GM12878 (cell line): ENCODE measurements around the gene GTF2F2. TPM values are rescaled to one million over a fixed set of nuclear protein-coding genes. Genes with fewer than 3 reads are reported as not detected.

Experiments used
- ATAC-seq: fragments of 200-7000 bp; cut with Tn5 transposase; 3 replicates; pipeline ENCODE4 v1.9.1; 2020; ENCODE audit warnings: mild to moderate bottlenecking, moderate library complexity
- BruUV-seq: library from RNA; stranded (reverse); fragments of 400-500 nt; replicated peaks from 2 replicates; lab custom pipeline; 2021; lab: Mats Ljungman, UMichigan
- CTCF ChIA-PET: fragments of 300-600 bp; sonication (Branson Sonifier 250); formaldehyde crosslinking; extraction: SDS; loops from one replicate; lab custom pipeline; 2021; ENCODE audit warnings: inconsistent platforms; lab: Yijun Ruan, JAX
- POLR2A ChIA-PET: fragments of 350-600 bp; formaldehyde crosslinking; extraction: SDS; loops from one replicate; lab custom pipeline; 2021; ENCODE audit warnings: inconsistent platforms; lab: Charles Lee
- RAD21 ChIA-PET: fragments of 300-600 bp; sonication (Branson Sonifier 250); formaldehyde crosslinking; loops from one replicate; lab custom pipeline; 2023; ENCODE audit warnings: antibody characterized with exemption; ENCODE audit not compliant: unreplicated experiment; lab: Charles Lee
- SMC1A ChIA-PET: fragments of 300-600 bp; sonication (Branson Sonifier 250); formaldehyde crosslinking; loops from one replicate; lab custom pipeline; 2023; ENCODE audit not compliant: unreplicated experiment, uncharacterized antibody; lab: Charles Lee
- DNase-seq: peaks from one replicate; pipeline ENCODE4 v3.0.0-alpha.2; 2011; ENCODE audit warnings: low read depth, low spot score
- FAIRE-seq: peaks from 3 replicates; lab custom pipeline; 2011; peaks lifted over from hg19 to GRCh38; lab: Jason Lieb, UNC
- H2AFZ ChIP-seq: 2 replicates; pipeline ENCODE4 v1.6.0; 2011; ENCODE audit warnings: low read depth, low read length, control low read depth; ENCODE audit not compliant: control insufficient read depth
- H3K27ac ChIP-seq: 2 replicates; pipeline ENCODE4 v1.5.1; 2011; ENCODE audit warnings: control low read depth; ENCODE audit not compliant: control insufficient read depth, insufficient read depth
- H3K27me3 ChIP-seq, 2 experiments: replicated peaks in 1 of 2; 2 replicates each; pipeline versions ENCODE4 v1.6.0 to v1.6.1; 2011; ENCODE audit warnings: low read length in 1 of 2; ENCODE audit not compliant: control insufficient read depth in 2 of 2, insufficient read depth in 2 of 2
- H3K36me3 ChIP-seq, 2 experiments: 2 replicates each; pipeline ENCODE4 v1.5.1; 2011; ENCODE audit warnings: low read length in 1 of 2; ENCODE audit not compliant: control insufficient read depth in 2 of 2, insufficient read depth in 2 of 2
- H3K4me1 ChIP-seq: 2 replicates; pipeline ENCODE4 v1.6.1; 2011; ENCODE audit warnings: mild to moderate bottlenecking, low read length, moderate library complexity, mixed read lengths; ENCODE audit not compliant: control insufficient read depth, insufficient read depth
- H3K4me2 ChIP-seq: 2 replicates; pipeline ENCODE4 v1.6.0; 2011; ENCODE audit warnings: control low read depth; ENCODE audit not compliant: control insufficient read depth, insufficient read depth
- H3K4me3 ChIP-seq: fragments of 200-600 bp; sonication (generic); 2 replicates; pipeline ENCODE4 v1.5.1; 2016
- H3K79me2 ChIP-seq: 2 replicates; pipeline ENCODE4 v1.6.0; 2011; ENCODE audit warnings: low read length; ENCODE audit not compliant: control insufficient read depth, insufficient read depth
- H3K9ac ChIP-seq: 2 replicates; pipeline ENCODE4 v1.8.0; 2011; ENCODE audit warnings: low read length, control low read depth, mixed read lengths; ENCODE audit not compliant: control insufficient read depth, insufficient read depth
- H3K9me3 ChIP-seq: replicated peaks from 3 replicates; pipeline ENCODE4 v1.5.1; 2011; ENCODE audit warnings: mild to moderate bottlenecking, low read length; ENCODE audit not compliant: control insufficient read depth, insufficient read depth
- H4K20me1 ChIP-seq: 2 replicates; pipeline ENCODE4 v1.6.0; 2011; ENCODE audit not compliant: control insufficient read depth, insufficient read depth
- BACH1 ChIP-seq: fragments of 450-650 bp; IDR thresholded peaks from 2 replicates; pipeline ENCODE4 v1.6.1; 2017; ENCODE audit warnings: mild to moderate bottlenecking, borderline replicate concordance
- CEBPZ ChIP-seq: fragments of 150-350 bp; IDR thresholded peaks from 2 replicates; pipeline ENCODE4 v1.6.1; 2016; ENCODE audit warnings: low read depth, low read length
- CHD2 ChIP-seq: IDR thresholded peaks from 2 replicates; pipeline ENCODE4 v1.6.1; 2011; ENCODE audit warnings: low read depth, low read length, improper control_type of control experiment, borderline replicate concordance
- RAD51 ChIP-seq: fragments of 450-650 bp; IDR thresholded peaks from 2 replicates; pipeline ENCODE4 v1.6.1; 2016; ENCODE audit warnings: moderate library complexity, mild to moderate bottlenecking, inconsistent platforms
- TBL1XR1 ChIP-seq: IDR thresholded peaks from 2 replicates; pipeline ENCODE4 v1.6.1; 2012; ENCODE audit warnings: low read depth, low read length, improper control_type of control experiment
- YBX1 ChIP-seq: fragments of 450-650 bp; IDR thresholded peaks from 2 replicates; pipeline ENCODE4 v1.6.1; 2016; ENCODE audit warnings: antibody characterized with exemption
- WGBS: methylation state at CpG from one replicate; pipeline ENCODE4 v1.1.6; 2016; ENCODE audit warnings: low lambda C conversion rate; ENCODE audit not compliant: insufficient replicate concordance, insufficient coverage; ENCODE audit errors: missing lambda C conversion rate; 5-methylcytosine and 5-hydroxymethylcytosine counted together
- in situ Hi-C: fragments of 300-500 bp; cut with MboI; formaldehyde crosslinking; loops from 9 replicates; pipeline ENCODE4 v1.14.3; 2018; ENCODE audit warnings: mixed read lengths
- intact Hi-C: fragments of 100-400 bp; cut with micrococcal nuclease; formaldehyde crosslinking; loops from one replicate; pipeline ENCODE4 v1.14.2; 2022; ENCODE audit not compliant: unreplicated experiment
- polyA plus RNA-seq, 11 experiments: library from polyadenylated mRNA; depleted of rRNA in 4 of 11; unstranded in 6 of 11; stranded (reverse) in 5 of 11; fragments of >200 nt; fragmentation: Nextera tagmentation in 4 of 11; fragmentation: Illumina TruSeq in 1 of 11; extraction: Ambion mirVana in 4 of 11; extraction: Trizol in 1 of 11; gene quantifications; 1 replicate in 1 of 11; 2 replicates in 10 of 11; pipeline versions ENCODE4 v1.2.1 to v1.2.3, GENCODE V29; 2011 to 2016; ENCODE audit warnings: inconsistent platforms in 2 of 11, missing spikeins in 2 of 11, low read depth in 1 of 11
- total RNA-seq, 4 experiments: library from RNA; depleted of rRNA in 3 of 4; stranded (reverse); fragments of >200 nt in 3 of 4; fragmentation: Illumina TruSeq in 1 of 4; extraction: Trizol in 1 of 4; gene quantifications; 2 replicates each; pipeline versions ENCODE4 v1.2.1 to v1.2.3, GENCODE V29; 2013 to 2021

GTF2F2 gene
- total and polyA plus RNA-seq, 10 of the 15 experiments (the other 5 are each of a cell fraction or from before 2014, with no cell fraction given) = 14.5 to 30.8 (median 22.6) TPM

- Histone ChIP-seq H3K4me2 (no peak overlapping the region), H4K20me1 (no peaks in the 10 kb centered on the region), H3K4me3 (no peak overlapping the region), H2AFZ (no peak overlapping the region), H3K9me3 (no peaks in the 10 kb centered on the region), H3K4me1 (peaks cover 5% of the 10 kb centered on the region; the same call in 1 of the 2 replicates), H3K27me3 (no peaks in the 10 kb centered on the region), H3K36me3 (0 out of 4 replicates have a peak, but pooled peaks cover 0 to 3% of the 10 kb centered on the region in 2 experiments), H3K79me2 (no peaks in the 10 kb centered on the region), H3K9ac (no peak overlapping the region)
- DNase-seq (no peak), FAIRE-seq (no peak)
- ChIA-PET SMC1A (interaction anchor here (0.5 to 1.1 kb wide), 4 partner anchors 16 to 602 kb away, joined by 3 read pairs; no protein-coding TSS in a partner anchor), POLR2A (no interaction called here), CTCF (no interaction called here), RAD21 (interaction anchor here (0.9 kb wide), 1 partner anchor 151 kb away, joined by 3 read pairs; no protein-coding TSS in a partner anchor)
- WGBS = 100% methylated on average over 2 of the region's 2 CpGs
- in situ Hi-C loops = no loop called here
- intact Hi-C loops = no loop called here
- TF ChIP-seq RAD51 (no peak), TBL1XR1 (no peak), CHD2 (no peak), CEBPZ (no peak), YBX1 (no peak), BACH1 (no peak)
- TF ChIP-seq, all 136 proteins: peak for 0
- no peak for ATAC-seq
- no peak overlapping the region for H3K27ac ChIP-seq
- BruUV-seq = no TSS peak
Measured at GRCh38 chr13:45198041-45198440, 77.7 kb downstream of the GTF2F2 start.
